Stimulated activated CD8-positive, alpha-beta memory T cell treated with anti-CD3 and anti-CD28 coated beads, Interleukin-7, amount 100 ng/mL, for 4 hours (primary cell): ENCODE measurements around the gene PXMP4.

Experiments
- DNase-seq, 2 donors: peaks; one replicate each; pipeline ENCODE4 v3.0.0-alpha.2; 2020; ENCODE audit warnings: low read depth in 2 of 2

PXMP4 gene

GRCh38 chr20:33654680-33655161 lies 65.4 kb downstream of the PXMP4 start:
- no peak for DNase-seq

- no peak for DNase-seq
These were observed 66.1 kb downstream of the PXMP4 start for GRCh38 chr20:33653900-33654596.

- peak in 1 of 2 donors; percentile 23 for DNase-seq
These were observed 66.8 kb downstream of the PXMP4 start for GRCh38 chr20:33653218-33653899.
